Activated naive CD8-positive, alpha-beta T cell treated with anti-CD3 and anti-CD28 coated beads, Interleukin-2, amount 50 U/mL, for 24 hours (primary cell): ENCODE results near the gene PIGX.

Experiments used
- ATAC-seq: fragments of 150-1000 bp; cut with Tn5 transposase; one replicate; pipeline ENCODE4 v1.10.0; 2021
- DNase-seq: peaks from one replicate; pipeline ENCODE4 v3.0.0; 2021
- H3K27ac Mint-ChIP-seq: one replicate; pipeline ENCODE4 v1.8.0; 2021; ENCODE audit warnings: mild to moderate bottlenecking, mixed read lengths
- H3K27me3 Mint-ChIP-seq: one replicate; pipeline ENCODE4 v1.8.0; 2021; ENCODE audit warnings: mixed read lengths
- H3K36me3 Mint-ChIP-seq: one replicate; pipeline ENCODE4 v1.8.0; 2021; ENCODE audit warnings: low read depth, mixed read lengths
- H3K4me1 Mint-ChIP-seq: one replicate; pipeline ENCODE4 v1.8.0; 2021; ENCODE audit warnings: mixed read lengths
- H3K4me3 Mint-ChIP-seq: one replicate; pipeline ENCODE4 v1.8.0; 2021; ENCODE audit warnings: mild to moderate bottlenecking, moderate library complexity, mixed read lengths
- H3K9me3 Mint-ChIP-seq: one replicate; pipeline ENCODE4 v1.8.0; 2021; ENCODE audit warnings: mixed read lengths

The PIGX gene

DNA sequence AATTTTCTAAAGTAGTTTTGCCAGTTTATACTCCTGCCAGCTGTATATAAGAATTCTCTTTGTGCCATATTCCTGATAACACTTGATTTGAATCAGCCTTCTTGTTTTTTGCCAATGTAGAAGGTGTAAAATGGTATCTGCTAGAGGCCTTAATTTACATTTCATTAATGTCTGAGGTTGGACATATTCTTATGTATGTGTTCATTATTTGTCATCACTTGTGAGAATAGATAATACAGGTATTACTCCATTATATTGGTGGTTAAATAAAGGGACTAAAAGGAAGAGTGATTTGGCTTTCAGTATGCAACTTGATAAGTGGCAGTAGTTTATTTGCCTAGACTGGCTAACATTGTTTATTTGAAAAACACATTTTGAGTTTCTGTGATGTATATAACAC is 53.3 kb downstream of the PIGX start:
- Mint-ChIP-seq H3K27me3 (no peaks in the 10 kb centered on the region), H3K27ac (no peak overlapping the region), H3K9me3 (no peaks in the 10 kb centered on the region), H3K4me1 (peaks cover 11% of the 10 kb centered on the region), H3K4me3 (no peak overlapping the region), H3K36me3 (peaks cover 19% of the 10 kb centered on the region)
- no peak for ATAC-seq
- no peak for DNase-seq

DNA sequence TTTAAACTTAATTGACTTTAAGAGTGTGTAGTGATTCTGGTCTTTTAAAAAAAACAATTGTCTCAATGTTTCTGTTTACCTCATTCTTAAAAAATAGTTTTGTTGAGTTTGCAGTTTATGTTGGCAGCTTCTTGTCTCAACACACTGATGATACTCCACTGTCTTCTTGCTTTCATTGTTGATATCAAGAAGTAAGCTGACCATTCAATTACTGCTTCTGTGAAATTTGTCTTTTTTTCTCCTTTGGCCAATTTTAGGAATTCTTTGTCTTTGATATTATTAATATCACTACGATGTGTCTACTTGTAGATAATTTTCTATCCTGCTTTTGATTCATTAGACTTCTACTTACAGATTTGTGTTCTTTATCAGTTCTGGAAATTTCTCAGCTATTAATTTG is 58.9 kb downstream of the PIGX start:
- Mint-ChIP-seq H3K9me3 (no peaks in the 10 kb centered on the region), H3K27me3 (no peaks in the 10 kb centered on the region), H3K4me1 (peaks cover 49% of the 10 kb centered on the region), H3K36me3 (peaks cover 2% of the 10 kb centered on the region), H3K4me3 (no peak overlapping the region), H3K27ac (no peak overlapping the region)
- ATAC-seq: no peak
- no peak for DNase-seq

DNA sequence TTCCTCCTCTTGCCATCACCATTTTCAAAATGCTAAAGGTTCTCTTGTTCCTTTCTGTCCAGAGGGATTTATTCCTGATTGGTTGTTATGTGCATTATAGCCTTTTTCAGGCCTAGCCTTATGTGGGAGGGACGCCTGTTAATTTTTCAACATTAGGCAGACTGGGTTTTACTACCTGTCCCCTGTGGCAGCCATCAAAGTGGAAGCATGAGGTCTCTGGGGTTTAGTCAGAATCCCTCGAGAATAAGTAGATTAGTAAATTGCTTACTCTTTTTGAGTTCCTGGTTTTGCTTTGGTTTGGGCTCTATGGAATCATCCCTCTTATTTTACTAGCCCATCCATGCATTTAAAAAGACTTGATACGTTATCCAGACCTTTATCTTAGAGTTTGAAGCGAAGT is 59.9 kb downstream of the PIGX start:
- Mint-ChIP-seq H3K9me3 (no peaks in the 10 kb centered on the region), H3K4me1 (peaks cover 56% of the 10 kb centered on the region), H3K36me3 (peaks cover 6% of the 10 kb centered on the region), H3K4me3 (no peak overlapping the region), H3K27me3 (no peaks in the 10 kb centered on the region), H3K27ac (no peak overlapping the region)
- DNase-seq (no peak), ATAC-seq (no peak)

DNA sequence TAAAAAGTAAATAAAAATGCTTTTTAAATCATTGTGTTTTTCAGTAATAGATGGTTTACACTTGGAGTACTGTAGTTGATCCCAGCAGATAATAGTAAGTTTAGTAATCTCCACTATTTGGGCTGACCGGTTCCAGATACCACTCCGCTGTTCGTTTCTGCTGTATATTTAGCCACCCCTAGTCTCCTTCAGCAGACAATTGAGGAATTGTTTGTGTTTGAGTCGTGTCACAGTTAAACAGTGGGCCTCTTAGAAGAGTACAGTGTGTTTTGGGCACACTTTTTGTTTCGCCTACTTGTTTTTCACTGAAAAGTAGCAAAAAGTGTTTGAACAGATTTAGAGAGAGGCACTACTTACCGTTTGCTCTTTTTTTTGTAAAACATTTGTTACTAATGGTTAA is 60.7 kb downstream of the PIGX start:
- Mint-ChIP-seq H3K9me3 (no peaks in the 10 kb centered on the region), H3K36me3 (peaks cover 8% of the 10 kb centered on the region), H3K27me3 (no peaks in the 10 kb centered on the region), H3K27ac (no peak overlapping the region), H3K4me3 (no peak overlapping the region), H3K4me1 (peaks cover 56% of the 10 kb centered on the region)
- ATAC-seq: no peak
- no peak for DNase-seq

DNA sequence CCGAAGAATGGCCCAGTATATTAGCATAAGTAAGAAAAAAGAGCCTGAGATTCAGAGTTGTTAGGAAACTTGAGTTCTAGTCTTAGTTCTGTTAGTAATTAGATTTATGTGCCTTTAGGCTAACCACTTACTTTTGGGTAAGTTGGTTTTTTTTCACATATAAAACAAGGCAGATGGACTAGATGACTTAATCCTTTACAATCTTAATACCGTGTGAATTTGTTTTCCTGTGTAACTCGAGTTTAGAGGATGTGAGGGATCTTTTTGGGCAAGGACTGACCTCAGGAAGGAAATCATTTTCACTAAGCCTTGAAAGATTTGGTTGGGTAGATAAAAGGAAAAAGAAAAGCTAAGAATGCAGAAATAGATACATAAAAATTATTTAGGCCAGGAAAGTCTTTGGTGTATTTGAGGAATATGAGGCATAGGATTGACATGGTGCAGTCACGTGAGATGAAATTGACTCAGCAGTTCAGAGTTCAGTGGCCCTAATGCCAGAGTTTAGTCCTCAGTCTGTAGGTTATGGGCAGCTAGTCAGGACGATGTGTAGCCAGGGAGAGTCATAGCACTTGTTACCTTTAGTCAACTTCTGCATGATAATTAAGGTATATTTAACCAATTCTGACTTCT is 62.1 kb downstream of the PIGX start:
- no peak for DNase-seq
- H3K4me1 Mint-ChIP-seq: peaks cover 58% of the 10 kb centered on the region

DNA sequence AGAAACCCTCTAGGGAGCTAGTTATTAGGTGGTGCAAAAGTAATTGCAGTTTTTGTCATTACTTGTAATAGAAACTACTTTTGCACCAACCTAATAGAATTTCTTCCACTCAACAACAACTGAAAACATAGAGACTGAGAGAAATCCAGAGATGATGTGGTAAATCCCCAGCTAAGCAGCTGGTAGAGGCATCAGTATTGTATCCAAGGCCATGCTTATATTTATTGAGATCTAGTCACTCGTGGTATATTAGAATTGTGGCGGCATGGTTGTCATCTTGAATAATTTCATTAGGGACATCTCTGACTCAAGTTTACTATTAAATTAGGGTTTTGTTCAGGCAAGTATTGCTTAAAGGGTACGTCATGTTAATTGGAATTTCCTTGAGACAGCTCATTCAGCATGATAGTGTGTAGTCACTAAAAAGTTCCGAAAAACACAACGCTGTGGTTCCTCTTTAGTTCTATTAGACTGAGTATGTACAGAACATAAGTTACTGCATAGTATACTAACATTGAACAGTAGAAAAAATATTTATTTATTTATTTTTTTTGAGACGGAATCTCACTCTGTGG is 62.8 kb downstream of the PIGX start:
- Mint-ChIP-seq H3K4me1 (peaks cover 57% of the 10 kb centered on the region), H3K36me3 (peaks cover 22% of the 10 kb centered on the region), H3K4me3 (no peak overlapping the region), H3K27me3 (no peaks in the 10 kb centered on the region), H3K9me3 (peaks cover 3% of the 10 kb centered on the region), H3K27ac (no peak overlapping the region)
- ATAC-seq (no peak), DNase-seq (no peak)

More for the DNA sequence above, 62.1 kb downstream of the PIGX start:
- ATAC-seq: no peak
- Mint-ChIP-seq H3K4me3 (no peak overlapping the region), H3K27me3 (no peaks in the 10 kb centered on the region), H3K27ac (peak overlapping the region; percentile 62), H3K9me3 (no peaks in the 10 kb centered on the region), H3K36me3 (peaks cover 15% of the 10 kb centered on the region)

DNA sequence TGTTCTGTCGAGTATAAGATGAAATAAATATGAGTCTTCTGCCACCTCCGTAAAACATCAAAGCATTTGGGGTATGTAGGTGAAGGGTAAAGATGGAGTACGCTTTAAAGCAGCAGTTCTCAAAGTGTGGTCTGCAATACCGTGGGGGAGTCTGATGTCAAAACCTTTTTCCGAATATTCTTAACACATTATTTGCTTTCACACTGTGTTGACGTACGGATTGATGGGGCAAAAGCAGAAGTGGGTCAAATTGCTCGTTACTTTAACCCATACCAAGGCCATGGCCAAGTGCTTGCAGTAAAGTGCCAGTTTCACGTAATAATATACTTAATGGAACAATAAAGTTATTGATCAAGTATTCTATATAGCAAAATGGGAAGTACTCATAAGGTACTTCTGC is 63.8 kb downstream of the PIGX start:
- no peak for ATAC-seq
- Mint-ChIP-seq H3K36me3 (peaks cover 27% of the 10 kb centered on the region), H3K4me3 (no peak overlapping the region), H3K27me3 (no peaks in the 10 kb centered on the region), H3K27ac (no peak overlapping the region), H3K4me1 (peaks cover 57% of the 10 kb centered on the region), H3K9me3 (peaks cover 6% of the 10 kb centered on the region)
- DNase-seq: no peak

DNA sequence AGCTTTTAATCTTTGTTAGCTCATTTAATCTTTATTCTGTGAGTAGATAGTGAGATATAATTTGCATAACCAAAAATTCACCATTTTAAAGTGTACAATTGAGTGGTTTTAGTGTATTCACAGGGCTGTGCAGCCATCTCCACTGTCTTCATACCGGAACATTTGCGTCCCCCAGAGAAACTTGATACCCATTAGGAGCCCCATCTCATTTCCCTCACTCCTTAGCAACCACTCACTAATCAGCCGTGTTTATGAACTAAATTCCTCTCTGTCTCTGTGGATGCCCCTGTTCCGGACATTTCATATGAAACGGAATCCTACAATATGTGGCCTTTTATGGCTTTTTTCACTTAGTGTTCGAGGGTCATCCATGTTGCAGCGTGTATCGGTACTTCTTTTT is 65.7 kb downstream of the PIGX start:
- no peak for DNase-seq
- no peak overlapping the region for H3K4me3 Mint-ChIP-seq
- peaks cover 31% of the 10 kb centered on the region for H3K36me3 Mint-ChIP-seq
- peaks cover 41% of the 10 kb centered on the region for H3K4me1 Mint-ChIP-seq
- peaks cover 6% of the 10 kb centered on the region for H3K9me3 Mint-ChIP-seq
- no peak for ATAC-seq
- no peaks in the 10 kb centered on the region for H3K27me3 Mint-ChIP-seq
- H3K27ac Mint-ChIP-seq: no peak overlapping the region

DNA sequence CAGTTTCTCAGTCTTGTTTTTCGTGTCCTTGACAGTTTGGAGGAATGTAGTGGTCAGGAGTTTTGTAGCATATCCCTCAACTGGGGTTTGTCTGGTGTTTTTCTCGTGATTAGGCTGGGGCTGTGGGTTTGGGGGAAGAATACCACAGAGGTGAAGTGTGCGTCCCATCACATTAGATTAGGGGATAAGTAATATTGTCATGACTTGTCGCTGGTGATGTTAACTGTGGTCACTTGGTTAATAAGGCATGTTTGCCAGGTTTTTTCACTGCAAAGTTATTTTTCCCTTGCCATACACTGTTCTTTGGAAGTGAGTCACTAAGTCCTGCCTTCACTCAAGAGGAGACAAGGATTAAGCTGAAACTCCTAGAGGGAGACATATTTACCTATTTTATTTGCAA is 66.6 kb downstream of the PIGX start:
- Mint-ChIP-seq H3K4me1 (peaks cover 35% of the 10 kb centered on the region), H3K9me3 (peaks cover 6% of the 10 kb centered on the region), H3K36me3 (peaks cover 40% of the 10 kb centered on the region), H3K4me3 (no peak overlapping the region), H3K27ac (no peak overlapping the region), H3K27me3 (no peaks in the 10 kb centered on the region)
- no peak for DNase-seq
- ATAC-seq: no peak

DNA sequence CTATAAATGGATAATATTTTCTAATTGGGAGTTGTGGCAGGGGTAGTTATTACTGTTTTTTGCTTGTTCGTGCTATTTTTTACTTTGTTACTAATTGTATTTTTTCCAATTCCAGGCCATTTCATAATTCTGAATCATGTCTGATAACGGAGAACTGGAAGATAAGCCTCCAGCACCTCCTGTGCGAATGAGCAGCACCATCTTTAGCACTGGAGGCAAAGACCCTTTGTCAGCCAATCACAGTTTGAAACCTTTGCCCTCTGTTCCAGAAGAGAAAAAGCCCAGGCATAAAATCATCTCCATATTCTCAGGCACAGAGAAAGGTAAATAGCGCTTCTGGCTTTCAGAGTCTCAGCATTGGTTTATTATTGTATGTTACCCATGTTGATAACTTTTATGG is 70.3 kb downstream of the PIGX start:
- ATAC-seq (no peak), DNase-seq (no peak)
- Mint-ChIP-seq H3K27me3 (no peaks in the 10 kb centered on the region), H3K36me3 (peaks cover 52% of the 10 kb centered on the region), H3K4me1 (peaks cover 12% of the 10 kb centered on the region), H3K4me3 (no peak overlapping the region), H3K9me3 (peaks cover 6% of the 10 kb centered on the region), H3K27ac (no peak overlapping the region)
